Measurements from ENCODE around the gene PLSCR1.
A peak's percentile ranks its signal among the peaks of the same experiment; 100 is the strongest.

Gene PLSCR1, protein sequence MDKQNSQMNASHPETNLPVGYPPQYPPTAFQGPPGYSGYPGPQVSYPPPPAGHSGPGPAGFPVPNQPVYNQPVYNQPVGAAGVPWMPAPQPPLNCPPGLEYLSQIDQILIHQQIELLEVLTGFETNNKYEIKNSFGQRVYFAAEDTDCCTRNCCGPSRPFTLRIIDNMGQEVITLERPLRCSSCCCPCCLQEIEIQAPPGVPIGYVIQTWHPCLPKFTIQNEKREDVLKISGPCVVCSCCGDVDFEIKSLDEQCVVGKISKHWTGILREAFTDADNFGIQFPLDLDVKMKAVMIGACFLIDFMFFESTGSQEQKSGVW

GRCh38 chr3:146544002-146544928 is at the start of gene PLSCR1:
PLSCR1 (minus strand) TSS chr3:146544607; CDS start chr3:146536552, 8,055 bp downstream.
- H3K36me3 ChIP-seq (replicated peaks) = no peaks in the 10 kb centered on the region
- peak within 1 kb of the TSS; percentile 80 for H3K27ac ChIP-seq
- in situ Hi-C loops (cut with HindIII; ENCODE audit: low pct_ligation_motif_present, low sequenced_read_pairs) = no loop called here
- H3K27me3 ChIP-seq (replicated peaks) = no peaks in the 10 kb centered on the region
- peak; percentile 98 for DNase-seq
- TF ChIP-seq, protein P1, sequence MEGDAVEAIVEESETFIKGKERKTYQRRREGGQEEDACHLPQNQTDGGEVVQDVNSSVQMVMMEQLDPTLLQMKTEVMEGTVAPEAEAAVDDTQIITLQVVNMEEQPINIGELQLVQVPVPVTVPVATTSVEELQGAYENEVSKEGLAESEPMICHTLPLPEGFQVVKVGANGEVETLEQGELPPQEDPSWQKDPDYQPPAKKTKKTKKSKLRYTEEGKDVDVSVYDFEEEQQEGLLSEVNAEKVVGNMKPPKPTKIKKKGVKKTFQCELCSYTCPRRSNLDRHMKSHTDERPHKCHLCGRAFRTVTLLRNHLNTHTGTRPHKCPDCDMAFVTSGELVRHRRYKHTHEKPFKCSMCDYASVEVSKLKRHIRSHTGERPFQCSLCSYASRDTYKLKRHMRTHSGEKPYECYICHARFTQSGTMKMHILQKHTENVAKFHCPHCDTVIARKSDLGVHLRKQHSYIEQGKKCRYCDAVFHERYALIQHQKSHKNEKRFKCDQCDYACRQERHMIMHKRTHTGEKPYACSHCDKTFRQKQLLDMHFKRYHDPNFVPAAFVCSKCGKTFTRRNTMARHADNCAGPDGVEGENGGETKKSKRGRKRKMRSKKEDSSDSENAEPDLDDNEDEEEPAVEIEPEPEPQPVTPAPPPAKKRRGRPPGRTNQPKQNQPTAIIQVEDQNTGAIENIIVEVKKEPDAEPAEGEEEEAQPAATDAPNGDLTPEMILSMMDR (IDR thresholded peaks at IDR 0.05; ENCODE audit: low read depth, low read length, missing control alignments) = no peak
- peak within 1 kb of the TSS; percentile 88 for H3K4me3 ChIP-seq (ENCODE audit: low read depth, low read length)

DNA sequence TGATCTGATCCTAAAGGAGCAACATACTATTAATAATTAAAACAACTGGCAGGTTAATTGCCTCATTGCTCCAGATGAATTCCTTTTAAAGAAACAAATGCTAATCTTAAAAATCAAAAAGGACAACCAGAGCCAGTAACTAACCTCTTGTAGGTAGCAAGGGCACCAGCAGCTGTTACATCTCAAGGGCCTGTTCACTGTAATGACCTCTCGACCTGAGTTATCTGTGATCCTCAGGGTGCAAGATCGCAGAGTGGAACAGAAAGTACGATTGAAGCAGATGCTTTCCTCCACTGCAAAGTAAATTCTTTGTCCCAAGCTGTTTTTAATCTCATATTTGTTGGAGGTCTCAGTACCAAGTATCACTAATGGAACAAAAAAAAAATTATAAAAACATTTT is 49.4 kb upstream of the PLSCR1 start:
- no peak for DNase-seq
- H3K4me3 ChIP-seq (ENCODE audit: low read depth, low read length) = no peak overlapping the region
- no peaks in the 10 kb centered on the region for H3K27me3 ChIP-seq (replicated peaks)
- no peak overlapping the region for H3K27ac ChIP-seq
- in situ Hi-C loops (cut with HindIII; ENCODE audit: low pct_ligation_motif_present, low sequenced_read_pairs) = no loop called here
- TF ChIP-seq, protein P1 (IDR thresholded peaks at IDR 0.05; ENCODE audit: low read depth, low read length, missing control alignments) = no peak
- no peaks in the 10 kb centered on the region for H3K36me3 ChIP-seq (replicated peaks)

- TF ChIP-seq, protein P1 (IDR thresholded peaks at IDR 0.05; ENCODE audit: low read depth, low read length, missing control alignments) = no peak
- in situ Hi-C loops (cut with HindIII; ENCODE audit: low pct_ligation_motif_present, low sequenced_read_pairs) = no loop called here
- Histone ChIP-seq H3K27me3 (replicated peaks) (no peaks in the 10 kb centered on the region), H3K27ac (no peak overlapping the region), H3K36me3 (replicated peaks) (no peaks in the 10 kb centered on the region), H3K4me3 (ENCODE audit: low read depth, low read length) (no peak overlapping the region)
- DNase-seq = no peak
These were observed 46.1 kb upstream of the PLSCR1 start for GRCh38 chr3:146590521-146590920.

- no peak overlapping the region for H3K4me3 ChIP-seq (ENCODE audit: low read depth, low read length)
- in situ Hi-C loops (cut with HindIII; ENCODE audit: low pct_ligation_motif_present, low sequenced_read_pairs) = no loop called here
- no peaks in the 10 kb centered on the region for H3K27me3 ChIP-seq (replicated peaks)
- DNase-seq = peak; percentile 63
- no peaks in the 10 kb centered on the region for H3K36me3 ChIP-seq (replicated peaks)
- TF ChIP-seq, protein P1 (IDR thresholded peaks at IDR 0.05; ENCODE audit: low read depth, low read length, missing control alignments) = peak; percentile 57
- H3K27ac ChIP-seq = no peak overlapping the region
These were observed 45.6 kb upstream of the PLSCR1 start for GRCh38 chr3:146589899-146590508.

DNA sequence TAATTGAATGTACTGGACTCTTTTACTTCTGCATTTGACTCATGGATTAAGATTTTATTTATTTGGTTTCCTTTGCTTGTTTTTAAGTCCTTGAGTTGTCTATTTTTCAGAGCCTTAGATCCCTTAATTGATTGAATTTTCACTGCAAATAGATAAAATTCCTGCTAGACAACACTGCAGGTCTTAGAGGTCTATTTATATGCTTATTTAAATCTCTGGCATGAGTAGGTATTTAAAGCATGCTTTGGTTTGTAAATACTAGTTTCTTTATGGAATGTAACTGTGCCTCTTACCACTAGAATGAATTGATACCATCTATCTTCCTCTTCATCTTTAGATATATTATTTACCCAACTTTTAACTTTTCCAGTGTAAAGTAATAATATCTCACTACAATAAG is 40.7 kb upstream of the PLSCR1 start:
- Histone ChIP-seq H3K27me3 (replicated peaks) (no peaks in the 10 kb centered on the region), H3K4me3 (ENCODE audit: low read depth, low read length) (no peak overlapping the region), H3K27ac (no peak overlapping the region), H3K36me3 (replicated peaks) (no peaks in the 10 kb centered on the region)
- in situ Hi-C loops (cut with HindIII; ENCODE audit: low pct_ligation_motif_present, low sequenced_read_pairs) = no loop called here
- TF ChIP-seq, protein P1 (IDR thresholded peaks at IDR 0.05; ENCODE audit: low read depth, low read length, missing control alignments) = no peak
- no peak for DNase-seq
